Activated CD8-positive, alpha-beta memory T cell treated with anti-CD3 and anti-CD28 coated beads, Interleukin-2, amount 50 U/mL, for 24 hours (primary cell): ENCODE data around the gene ATP1B3.
"Not testable (repeated sequence)": the region's sequence is repeated elsewhere in the genome, so short reads cannot be mapped to it uniquely, and the experiment has no call there.

Experiments used
- DNase-seq: peaks from one replicate; pipeline ENCODE4 v3.0.0-alpha.2; 2020; ENCODE audit errors: extremely low read depth

Gene ATP1B3

DNA sequence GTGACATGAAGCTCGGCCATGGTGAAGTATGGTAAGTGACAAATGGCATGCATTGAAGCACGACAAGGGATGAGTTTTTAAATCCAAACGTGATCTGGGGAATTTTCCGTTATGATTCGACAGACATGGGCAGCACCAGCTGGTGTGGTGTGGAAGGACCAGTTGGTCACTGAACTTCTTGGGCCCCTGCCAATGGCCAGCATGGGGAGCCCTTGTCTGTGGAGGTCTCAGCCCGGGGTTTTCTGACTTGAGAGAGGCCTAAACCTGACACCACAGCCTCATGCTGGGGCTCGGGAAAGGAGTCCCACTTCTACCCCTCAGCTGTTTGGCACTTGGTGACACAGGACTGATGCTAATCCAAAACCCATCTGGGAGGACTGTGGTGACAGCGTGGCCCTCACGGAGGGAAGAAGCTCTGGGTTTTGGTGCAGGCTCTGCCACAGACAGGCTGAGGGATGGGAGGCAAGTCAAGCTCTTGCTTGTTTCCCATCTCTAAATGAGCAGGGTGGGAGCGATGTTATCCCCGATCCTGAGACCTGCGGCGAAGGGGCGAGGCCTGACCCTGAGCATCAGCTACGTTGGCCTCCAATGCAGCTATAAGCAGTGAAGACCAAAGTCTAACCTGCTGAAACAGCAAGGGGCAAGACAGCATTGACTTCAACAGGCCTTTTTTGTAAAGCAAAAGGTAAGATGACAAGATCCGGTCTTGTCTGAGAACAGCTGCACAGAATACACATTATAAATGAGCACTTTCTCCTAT, 69.5 kb downstream of the ATP1B3 start:
- DNase-seq = no peak

DNA sequence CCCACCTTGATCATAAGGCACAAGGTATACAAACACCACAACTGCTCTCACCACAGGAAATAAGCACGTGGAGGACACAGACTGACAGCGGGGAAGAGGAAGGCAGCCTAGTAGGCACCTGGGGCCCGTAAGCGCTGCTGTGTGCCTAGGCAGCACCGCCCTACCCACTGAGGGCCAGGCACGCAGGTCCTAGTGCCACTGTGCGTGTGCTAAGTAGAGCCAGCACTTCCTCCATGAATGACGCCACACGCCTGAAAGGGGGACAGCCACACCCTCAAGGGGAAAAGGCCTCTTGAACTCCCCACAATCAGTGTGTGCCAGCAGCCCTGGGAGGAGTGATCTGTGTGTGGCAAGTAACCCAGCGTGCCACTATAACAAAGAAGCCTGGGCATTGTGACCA, 73.0 kb downstream of the ATP1B3 start:
- no peak for DNase-seq

DNA sequence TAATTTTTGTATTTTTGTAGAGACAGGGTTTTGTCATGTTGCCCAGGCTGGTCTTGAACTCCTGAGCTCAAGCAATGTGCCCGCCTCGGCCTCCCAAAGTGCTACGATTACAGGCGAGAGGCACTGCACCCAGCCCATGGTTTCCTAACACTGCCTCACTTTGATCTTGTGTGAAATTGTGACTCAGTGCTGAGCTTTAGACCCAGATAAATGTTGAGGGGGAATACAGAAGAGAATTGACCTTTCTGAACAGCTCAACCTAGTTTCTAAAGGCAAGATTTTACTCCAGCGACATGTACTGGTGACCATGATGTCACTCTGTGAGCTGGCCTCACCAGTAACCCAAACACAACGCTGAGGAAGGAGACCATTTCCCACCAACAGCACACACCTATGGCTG, 73.5 kb downstream of the ATP1B3 start:
- DNase-seq = no peak

DNA sequence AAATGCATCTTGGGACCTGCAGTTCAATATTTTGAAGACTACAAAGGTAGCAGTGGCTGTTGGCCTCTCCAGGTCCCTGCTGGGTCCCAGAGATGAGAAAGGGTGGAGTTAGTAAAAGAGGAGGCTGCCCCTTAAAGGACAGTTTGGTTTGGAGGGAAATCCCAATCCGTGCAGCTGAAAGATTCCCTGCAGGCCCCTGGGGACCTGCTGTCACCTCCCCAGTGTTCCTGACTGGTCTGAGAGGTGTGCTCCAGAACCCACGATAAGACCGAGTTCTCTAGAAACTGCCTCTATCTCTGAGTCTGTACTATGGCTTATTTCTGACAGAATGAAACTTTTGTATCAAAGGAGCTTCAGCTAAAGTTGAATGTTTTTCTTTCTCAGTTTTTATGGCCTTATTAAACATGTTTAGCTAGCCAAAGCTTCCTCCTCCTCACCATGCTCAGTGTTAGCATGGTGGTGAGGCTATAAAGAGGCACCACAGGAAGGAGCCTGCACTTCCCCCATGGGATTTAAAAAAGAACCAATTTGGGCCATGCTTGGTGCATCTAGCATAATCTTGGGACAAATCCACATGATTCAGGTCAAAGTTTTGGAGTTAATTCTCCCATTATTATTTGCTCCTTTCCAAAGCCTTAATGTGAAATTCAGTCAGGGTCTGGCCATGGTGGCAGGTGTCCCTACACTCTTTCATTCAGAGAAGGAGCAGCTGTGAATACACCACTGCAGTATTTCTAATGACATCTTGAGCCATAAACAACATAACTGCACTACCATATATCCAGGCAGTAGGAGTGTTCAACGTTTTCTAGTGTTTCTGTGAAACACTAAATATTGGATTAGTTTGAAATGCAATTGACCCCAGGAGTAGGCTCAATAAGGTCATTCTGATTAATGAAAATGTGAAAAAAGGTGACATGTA, 74.4 kb downstream of the ATP1B3 start:
- no peak for DNase-seq

DNA sequence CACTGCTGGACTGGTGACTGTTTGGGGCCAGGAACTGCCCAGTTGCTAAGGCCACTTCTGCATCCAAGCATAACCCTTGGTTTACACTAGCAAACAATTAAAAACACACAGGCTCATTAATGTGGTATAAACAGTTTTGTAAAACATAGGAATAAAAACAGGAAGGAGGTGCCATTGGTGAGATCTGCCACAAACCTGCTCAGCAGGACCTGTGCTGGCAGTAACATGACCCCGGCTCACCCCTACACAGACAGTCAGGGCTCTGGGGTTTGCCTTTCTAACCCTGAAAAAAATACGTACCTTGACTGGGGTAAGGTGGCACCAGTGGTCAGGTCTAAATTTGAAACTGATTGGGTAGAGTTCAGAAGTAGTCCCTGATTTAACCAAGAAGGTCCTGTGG, 76.2 kb downstream of the ATP1B3 start:
- DNase-seq = no peak

DNA sequence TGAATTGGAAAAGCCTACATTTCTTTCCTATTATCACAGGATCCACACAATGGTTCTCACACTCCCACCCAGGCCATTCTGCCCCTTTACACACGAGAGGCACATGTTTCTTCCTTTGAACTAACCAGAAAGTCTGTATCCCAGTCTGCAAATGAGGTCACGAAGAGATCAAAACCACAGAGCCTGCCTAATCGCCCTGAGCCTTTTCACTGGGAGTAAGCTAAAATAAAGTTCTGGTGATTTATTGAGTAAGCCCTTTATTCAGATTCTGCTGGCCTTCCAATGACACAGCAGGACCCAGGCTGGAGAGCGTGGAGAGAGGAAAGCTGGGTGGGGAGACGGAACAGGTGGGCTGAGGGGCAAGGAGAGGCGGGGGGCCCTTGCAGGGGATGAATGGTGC, 78.7 kb downstream of the ATP1B3 start:
- DNase-seq = no peak

DNA sequence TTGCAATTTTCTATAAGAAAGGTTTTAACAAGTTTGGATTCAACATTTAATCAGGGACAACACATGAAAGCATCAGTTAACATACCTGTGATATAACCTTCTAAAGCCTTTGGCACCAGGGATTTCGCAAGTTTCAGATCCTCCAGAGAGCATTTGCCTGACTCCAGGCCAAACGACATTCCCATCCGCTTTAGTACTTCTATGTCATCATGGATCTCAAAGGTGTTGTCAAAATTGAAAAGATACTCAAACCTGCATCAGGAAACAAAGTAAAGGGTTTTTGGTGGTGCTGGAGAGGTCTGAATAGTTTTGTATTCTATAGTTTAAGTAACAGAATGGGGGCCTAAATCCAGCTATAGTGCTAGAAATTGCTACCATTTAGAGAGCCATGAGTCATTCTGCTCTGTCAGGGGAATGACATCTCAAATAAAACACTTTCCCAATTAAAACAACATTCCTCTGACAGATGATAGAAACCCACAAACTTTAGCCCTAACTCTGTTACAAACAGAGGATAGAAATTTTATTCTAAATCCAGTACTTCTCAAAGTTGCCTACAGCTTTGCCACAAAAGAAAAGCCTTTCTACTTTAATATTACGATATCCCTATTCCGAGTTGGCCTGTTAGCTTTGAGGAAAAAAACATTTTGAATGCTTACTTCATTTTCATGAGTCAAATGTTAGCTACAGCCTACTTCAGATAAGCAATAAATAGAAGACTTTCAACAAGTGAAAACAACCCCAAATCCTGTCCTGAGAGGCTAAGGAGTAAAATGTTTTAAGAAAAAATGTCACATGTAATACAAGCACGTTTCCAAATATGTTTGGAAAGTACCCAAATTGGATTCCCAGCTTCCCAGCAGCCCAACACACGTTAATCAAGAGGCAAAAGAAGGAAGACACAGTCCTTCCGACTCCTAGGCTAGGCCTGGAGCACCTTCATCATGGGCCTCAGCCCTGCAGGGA, 83.4 kb downstream of the ATP1B3 start:
- no peak for DNase-seq

DNA sequence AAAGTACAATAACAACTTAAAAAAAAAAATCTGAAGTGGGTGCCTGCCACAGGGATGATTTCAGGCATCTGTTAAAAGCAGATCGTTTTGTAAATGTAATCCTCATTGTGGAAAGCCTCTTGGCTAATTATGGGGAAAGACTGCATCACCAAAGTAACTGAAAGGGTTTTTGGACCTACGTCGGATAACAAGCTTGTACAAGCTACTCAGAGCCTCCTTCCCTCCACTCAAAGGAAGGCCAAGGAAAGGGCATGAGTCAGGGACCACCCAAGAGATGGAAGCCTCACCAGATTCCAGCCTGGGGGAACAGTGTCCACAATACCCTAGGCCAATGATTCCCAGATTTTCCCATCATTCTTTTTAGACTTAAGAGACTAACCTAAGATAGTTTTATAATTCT, 84.3 kb downstream of the ATP1B3 start:
- no peak for DNase-seq

DNA sequence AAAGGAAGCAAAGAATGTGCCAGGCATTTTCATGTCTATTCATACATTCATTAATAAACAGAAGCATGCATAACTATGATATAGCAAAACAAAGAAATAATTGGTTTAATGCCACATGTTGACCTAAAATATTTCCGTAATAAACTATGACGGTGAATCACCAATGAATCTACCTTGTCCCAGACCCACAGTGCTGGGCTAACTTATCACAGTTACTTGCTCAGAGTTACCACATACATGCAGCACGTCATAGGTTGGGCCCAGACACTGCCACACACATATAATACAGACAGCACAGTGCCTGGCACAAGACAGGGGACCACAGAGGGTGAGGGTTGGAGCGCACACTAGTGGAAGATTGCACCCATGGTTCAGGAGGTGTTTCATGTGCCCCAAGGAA, 86.9 kb downstream of the ATP1B3 start:
- no peak for DNase-seq

DNA sequence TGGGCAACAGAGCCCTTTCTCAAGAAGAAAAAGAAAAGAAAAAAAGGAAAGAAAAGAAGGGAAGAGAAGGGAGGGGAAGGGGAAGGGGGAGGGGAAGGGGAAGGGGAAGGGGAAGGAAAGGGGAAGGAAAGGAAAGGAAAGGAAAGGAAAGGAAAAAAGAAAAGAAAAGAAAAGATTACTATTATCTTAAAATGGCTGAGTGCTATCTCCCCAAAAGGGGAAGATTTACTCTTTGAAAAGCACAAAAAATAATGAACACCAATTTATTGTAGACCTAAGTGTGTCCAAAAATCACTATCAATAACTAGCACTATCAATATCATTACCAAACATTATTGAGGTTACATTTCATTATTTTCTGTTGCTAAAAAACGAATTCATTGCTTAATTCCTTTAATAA, 89.0 kb downstream of the ATP1B3 start:
- DNase-seq = no peak

DNA sequence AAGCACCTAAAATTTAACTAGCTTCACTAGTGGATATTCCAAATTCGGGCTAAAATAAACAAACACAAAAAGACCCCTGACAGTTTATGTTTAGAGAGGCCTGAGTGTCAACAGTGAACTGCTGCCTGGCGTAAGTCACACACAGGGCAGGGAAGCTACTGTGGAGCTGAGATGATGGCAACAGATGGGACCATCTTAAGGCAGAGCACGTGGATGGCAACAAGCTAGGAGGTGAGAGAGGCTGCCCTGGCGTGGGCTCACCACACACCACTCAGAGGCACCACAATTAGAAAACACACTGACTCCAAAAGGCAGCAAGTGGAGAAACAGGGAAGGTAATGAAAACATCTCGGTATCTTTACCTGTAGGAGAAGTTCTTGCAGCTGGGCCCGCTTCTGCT, 93.3 kb downstream of the ATP1B3 start:
- DNase-seq = no peak

DNA sequence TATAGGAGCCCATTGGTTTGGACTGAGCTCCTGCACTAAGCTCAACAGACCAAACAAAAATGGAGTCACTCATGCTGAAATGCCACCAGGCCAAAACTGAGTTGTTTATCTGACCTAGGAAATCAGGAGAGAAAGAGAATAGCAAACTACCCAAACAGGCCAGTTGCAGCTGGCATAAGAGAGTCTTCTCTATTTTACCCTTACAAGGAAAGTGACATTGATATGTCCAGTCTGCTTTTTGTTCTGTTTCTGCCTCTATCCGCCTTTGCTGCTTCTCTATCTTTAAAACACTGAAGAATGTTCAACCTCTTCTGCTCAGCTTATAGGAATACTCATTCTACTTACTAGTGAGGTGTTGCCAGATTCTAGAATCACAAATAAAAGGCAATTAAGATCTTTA, 95.1 kb downstream of the ATP1B3 start:
- no peak for DNase-seq

DNA sequence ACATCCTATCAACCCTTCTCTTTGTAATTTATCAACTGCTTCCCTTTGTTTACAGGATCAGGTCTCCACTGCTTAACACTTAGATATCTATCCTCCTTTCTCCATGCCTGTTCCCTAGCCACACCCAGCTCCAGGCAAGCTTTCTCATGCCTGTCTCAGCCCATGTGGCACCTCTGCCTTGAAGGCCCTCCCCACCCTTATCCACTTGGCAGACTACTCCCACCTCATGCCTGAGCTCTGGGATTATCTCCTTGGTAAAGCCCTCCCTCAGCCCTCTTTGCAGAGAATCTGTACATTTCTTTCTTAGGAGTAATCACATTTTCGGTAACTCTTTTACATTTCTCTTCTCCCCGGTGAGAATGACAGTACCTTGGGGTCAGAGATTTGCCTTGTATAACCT, 96.0 kb downstream of the ATP1B3 start:
- DNase-seq = no peak

DNA sequence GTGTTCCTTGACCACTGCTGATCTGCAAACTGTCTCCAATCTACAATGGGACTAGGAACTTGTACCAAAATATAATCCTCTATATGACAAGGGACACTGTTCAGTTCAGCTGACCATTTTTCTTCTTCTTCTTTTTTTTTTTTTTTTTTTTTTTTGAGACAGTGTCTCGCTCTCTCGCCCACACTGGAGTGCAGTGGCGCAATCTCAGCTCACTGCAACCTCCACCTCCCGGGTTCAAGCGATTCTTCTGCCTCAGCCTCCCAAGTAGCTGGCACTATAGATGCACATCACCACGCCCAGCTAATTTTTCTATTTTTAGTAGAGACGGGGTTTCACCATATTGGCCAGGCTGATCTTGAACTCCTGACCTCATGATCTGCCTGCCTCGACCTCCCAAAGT, 98.3 kb downstream of the ATP1B3 start:
- DNase-seq = not testable (repeated sequence)
